SKM-1 (cell line): ENCODE results near the gene RAC3.
"Not testable (repeated sequence)": the region's sequence is repeated elsewhere in the genome, so short reads cannot be mapped to it uniquely, and the experiment has no call there.

Source experiments
- DNase-seq: peaks from one replicate; lab custom pipeline; 2025; ENCODE audit not compliant: unreplicated experiment; lab: John Stamatoyannopoulos, UW

The RAC3 gene

DNA sequence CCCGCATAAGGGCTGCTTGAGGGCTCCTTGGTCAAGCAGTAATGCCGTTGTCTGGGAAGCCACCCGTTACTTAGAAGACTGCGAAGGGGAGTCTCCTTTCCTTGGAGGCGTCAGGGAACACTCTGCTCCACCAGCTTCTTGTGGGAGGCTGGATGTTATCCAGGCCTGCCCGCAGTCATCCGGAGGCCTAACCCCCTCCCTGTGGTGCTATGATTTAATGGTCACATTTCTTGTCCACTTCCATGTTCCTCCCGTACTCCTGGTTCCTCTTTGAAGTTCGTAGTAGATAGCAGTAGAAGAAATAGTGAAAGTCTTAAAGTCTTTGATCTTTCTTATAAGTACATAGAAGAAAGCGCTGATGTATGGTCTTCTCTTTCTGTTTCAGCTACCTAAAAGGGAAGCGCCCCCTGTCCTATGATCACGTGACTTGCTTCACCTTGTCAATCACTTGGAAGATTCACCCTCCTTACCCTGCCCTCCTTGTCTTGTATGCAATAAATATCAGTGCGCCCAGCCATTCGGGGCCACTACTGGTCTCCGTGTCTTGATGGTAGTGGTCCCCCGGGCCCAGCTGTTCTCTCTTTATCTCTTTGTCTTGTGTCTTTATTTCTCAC is 7.4 kb downstream of the RAC3 start:
- DNase-seq: not testable (repeated sequence)

DNA sequence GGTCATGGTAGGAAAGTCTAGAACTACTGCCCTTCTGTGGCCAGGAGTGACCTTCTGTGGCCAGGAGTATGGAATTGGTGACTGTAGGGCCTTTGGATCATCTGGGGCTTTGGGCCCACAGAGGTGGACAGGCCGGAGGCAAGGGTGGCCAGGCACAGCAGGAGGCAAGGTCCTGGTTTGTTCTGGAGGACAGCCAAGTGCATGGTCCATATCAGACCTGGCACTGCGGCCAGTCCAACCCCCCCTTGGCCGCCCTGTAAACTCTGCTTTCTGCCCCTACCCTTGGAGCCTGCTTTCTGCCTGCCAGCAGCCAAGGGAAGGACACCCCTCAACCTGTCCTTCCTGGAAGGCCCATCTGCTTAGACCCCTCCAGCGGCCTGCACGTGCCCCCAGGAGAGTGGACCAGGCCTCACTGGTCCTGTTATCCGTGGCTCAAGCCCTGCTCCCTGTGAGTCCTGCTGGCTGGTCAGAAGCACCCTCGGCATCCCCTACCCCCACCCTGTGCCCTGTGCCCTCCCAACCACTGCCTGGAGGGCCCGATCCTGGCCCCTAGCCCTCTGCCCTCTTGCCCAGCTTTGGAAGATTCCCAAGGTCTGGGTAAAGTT is 8.3 kb downstream of the RAC3 start:
- no peak for DNase-seq

DNA sequence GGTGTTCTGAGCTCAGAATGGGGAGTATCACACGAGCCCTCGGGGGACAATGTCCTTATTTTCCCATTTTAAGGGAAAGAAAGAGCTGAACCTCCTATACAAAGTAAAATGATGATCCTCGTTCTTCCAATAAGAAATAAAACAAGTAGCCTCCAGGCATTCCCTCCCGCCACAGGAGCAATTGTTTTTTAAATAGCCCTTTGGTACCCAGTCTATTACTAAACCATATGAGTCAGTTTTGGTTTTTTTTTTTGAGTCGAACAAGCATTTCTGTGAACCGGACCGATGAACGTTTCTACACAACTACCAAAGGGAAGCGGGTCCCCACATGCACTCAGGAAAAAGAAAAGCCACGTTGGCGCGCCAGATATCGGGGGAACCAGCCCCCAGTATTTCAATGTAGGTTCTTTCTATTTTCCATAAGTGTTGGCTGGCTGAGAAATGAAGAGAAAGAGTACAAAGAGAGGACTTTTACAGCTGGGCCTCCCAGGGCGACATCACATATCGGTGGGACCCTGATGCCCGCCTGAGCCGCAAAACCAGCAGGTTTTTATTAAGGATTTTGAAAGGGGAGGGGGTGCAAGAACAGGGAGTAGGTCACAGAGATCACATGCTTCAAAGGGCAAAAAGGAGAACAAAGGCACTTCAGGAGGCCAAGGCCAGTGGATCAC is 9.8 kb downstream of the RAC3 start:
- no peak for DNase-seq

DNA sequence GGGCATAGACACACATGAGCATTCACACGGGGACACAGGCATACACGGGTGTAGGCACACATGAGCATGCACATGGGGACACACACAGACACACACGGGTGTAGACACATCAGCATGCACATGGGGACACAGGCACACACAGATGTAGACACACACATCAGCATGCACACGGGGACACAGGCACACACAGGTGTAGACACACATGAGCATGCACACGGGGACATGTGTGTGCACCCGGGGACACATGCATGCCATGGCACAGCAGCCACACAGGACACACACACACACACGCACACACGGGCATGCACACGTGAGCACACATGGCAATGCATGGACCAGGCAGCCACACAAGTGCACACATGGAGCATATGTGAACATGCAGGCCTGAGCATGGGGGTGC is 11.2 kb downstream of the RAC3 start:
- DNase-seq: no peak

DNA sequence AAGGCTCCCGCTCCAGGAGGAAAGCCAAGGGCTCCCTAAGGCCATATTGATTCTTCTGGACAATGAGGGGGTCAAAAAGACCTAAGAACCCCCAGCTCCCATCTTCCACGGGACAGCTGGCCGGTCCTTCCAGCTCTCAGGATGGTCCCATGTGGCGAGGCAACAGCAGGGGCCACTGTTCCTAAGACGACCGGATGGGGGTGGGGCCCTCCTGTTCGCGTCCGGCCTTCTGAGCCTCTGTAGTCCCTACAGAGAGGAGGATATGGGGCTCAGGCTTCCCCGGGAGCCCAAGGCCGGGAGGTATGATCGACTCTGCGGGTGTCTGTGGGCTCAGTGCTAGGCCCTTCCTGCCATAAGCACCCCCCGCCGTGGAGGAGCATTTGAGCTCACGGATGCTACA is 12.0 kb downstream of the RAC3 start:
- no peak for DNase-seq

DNA sequence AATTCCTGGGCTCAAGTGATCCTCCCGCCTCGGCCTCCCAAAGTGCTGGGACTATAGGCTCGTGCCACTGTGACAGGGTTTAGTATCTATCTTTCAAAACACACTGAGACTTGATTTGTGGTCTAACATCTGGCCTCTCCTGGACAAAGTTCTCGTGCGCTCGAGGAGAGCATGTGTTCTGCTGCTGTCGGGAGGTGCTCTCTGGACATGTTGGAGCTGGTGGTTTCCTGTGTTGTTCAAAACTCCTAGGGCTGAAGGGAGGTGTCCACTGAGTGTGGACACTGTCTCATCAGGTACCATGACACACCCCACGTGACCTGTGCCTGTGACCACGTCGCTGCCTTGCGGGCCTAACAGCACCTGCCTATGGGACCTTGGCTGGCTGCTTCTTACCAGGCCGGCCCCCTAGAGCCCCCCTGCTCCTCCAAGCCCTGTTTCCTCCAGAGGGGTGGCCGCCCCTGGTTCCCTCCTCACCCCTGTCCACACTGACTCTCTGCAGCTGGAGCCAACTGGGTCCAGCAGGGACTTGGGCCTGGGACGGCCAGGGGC is 14.5 kb downstream of the RAC3 start:
- no peak for DNase-seq

DNA sequence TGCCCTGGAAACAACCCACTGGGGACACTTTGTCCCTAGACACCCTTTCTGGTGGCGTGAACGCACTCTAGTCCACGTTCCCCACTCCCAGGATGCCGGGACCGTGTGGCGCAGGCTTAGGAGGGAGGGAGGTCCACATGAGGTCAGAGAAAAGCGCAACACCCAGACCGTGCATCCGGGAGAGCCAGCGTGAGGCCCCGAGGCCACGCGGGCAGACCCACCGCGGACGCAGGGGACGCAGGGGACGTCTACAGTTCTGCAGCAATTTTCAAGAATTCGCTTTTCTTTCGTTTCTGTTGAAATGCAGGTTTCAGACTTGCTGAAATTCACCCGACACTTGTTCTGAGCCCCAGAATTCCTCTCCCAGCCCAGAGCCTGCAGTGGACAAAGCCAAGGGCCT is 15.4 kb downstream of the RAC3 start:
- DNase-seq: no peak

DNA sequence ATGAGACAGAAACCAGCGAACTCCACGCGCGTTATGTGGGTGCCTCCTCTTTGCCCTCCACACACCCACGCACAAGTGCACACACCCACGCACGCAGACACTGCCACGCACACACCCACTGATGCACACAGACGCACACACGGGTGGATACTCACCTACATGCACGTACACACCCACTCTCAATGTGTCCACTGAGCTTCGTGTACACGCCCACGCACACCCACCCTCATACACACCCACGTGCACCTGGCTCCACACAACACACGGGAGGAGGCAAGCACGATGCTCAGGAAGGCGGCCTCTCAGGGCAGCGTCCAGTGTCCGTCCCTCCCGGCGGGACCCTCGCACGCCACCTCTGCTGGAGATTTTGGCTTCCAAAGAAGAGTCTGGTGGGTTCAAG is 15.9 kb downstream of the RAC3 start:
- no peak for DNase-seq

DNA sequence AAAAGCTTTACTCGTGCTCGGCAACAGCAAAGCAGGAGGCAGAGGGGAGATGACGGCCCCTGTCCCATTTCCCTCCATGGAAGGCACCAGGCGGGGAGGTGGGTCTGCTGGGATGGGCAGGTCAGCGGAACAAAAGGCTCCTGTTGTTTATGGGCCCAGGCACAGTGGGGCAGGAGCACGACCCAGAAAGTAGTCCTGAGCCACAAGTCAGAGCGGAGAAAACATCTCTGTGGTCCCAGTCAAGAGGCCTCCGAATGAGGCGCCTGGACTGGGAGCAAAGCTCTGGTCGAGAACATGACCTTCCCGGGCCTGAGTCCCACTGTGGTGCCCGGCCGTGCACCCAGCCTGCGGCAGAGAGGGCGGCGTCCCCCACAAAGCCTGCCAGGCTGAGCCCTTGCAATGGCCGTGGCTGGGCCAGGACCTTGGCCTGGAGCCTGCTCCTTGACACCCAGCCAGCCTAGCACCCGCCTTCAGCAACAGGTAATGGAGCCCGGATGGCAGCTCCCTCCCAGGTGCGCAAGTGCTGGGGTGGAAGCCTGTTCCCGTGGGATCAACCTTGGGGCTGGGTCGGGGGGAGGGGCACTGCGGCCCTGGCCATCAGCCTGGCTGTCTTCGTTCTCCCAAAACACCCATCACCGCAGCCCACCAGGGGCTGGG is 16.6 kb downstream of the RAC3 start:
- DNase-seq: no peak

DNA sequence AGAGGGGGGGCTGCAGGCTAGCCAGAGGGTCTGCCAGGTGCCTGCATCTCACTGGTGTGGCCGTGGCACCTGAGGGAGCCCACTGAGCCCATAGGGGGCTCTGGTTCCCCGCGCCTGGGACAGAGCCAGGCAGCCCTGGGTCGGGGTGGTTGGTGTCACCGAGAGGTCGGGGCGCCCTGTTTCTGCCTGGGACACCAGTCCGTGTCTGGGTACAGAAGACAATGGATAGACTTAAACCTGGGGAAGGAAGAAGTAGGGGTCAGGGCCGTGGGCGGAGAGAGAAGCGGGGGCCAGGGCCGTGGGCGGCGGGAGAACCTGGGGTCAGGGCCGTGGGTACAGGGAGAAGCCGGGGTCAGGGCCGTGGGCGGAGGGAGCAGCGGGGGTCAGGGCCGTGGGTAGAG is 17.1 kb downstream of the RAC3 start:
- no peak for DNase-seq

DNA sequence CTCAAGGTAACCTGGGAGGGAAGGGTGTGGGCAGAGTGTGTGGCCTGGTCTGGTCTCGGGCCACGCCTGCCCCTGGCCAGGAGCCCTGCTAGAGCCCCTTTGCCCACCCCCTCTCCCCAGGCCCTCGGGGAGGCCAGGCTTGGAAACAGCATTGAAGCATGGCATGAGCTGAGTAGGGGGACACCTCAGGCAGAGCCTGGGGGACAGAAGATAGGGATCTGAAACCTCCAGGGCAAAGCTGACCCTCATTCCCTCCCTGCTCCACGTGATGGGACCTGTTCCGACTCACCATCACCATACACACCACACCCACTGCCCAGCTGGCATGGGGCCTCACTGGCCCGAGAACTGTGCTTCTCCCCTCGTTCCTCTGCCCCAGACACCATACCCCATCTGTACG is 17.6 kb downstream of the RAC3 start:
- DNase-seq: no peak

DNA sequence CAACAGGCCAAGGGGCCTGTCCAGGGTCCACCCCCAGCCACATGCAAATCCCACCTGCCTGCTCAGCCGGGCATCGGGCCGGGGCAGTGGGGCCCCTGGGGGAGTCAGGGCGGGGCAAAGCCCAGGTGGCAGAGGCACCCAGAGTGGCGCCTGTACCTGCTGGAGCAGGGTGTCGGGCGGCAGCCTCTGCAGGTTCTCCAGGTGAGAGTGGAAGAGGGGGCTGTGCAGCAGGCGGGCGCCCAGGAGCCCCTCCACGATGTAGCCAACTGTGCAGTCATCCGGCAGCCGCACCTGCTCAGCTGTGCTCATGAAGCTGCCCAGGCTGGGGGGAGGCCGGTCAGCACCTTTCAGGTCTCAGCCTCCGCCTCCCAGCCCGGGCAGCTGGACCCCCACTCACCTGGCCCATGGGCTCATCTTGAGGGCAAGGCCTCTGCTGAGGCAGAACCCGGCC is 18.1 kb downstream of the RAC3 start:
- DNase-seq: no peak

DNA sequence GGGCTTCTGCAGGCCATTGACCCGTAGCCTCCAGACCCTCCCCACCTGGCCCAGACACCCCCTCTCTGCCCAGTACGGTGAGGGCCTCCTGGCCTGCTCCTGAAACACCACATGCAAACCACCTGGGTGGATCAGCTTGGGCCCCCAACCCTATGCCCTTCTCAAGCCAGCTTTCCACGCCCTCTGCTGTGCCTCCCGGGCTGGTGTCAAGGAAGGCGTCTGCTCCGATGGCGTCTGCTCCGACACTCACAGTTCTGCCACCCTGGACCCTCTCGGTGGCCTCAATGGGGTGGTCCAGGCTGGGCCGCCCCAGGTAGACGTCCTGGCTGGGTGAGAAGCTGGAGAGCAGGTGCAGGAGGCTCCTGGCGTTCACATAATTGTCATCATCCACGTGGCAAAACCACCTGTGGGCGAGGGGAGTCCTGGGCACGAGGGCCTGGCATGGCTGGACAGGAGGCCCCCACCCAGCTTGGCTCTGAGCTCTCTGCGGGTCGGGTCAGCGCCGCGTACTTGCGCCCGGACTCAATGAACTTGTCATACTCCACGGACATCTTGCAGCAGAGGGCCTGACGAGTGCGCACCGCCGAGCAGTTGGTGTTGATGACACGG is 18.8 kb downstream of the RAC3 start:
- DNase-seq: no peak

DNA sequence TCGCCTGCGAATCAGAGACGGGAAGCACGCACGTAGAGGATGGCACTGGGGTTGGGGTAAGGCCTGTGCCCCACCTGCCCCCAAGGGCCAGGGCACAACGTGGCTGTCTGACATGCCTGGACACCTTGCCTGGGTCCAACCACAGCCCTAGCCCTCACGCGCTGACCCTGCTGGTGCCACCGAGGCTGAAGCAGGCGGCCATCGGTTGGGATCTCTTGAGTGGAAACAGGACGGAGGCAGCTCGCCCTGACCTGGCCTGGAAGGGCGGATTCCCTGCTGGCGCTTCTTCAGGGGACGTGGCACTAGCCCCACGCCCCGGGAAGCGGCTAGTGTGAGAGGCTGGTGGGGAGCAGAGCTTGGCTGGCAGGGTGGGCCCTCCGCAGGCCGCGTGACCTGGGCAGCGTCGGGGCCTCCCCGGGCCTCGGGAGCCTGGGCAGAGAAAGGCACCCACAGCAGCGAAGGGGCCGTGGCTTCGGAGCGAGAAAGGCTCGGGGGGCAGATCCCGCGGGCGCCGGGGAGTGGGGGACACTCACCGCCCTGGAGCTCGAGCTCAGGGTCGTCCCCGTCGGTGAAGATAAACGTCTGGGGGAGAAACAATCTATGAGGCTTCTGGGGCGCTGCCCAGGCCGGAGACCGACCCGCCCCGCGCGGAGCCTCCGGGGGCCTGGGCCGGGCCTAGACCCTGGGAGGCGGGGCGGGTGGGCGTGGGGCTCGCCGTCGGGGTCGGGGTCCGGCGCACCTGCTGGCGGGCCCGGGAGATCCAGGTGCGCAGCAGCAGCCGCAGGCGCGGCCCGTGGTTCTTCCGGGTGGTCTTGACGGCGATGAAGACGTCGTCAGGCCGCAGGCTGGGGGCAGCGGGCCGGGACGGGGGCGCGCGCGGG is 19.5 kb downstream of the RAC3 start:
- no peak for DNase-seq

DNA sequence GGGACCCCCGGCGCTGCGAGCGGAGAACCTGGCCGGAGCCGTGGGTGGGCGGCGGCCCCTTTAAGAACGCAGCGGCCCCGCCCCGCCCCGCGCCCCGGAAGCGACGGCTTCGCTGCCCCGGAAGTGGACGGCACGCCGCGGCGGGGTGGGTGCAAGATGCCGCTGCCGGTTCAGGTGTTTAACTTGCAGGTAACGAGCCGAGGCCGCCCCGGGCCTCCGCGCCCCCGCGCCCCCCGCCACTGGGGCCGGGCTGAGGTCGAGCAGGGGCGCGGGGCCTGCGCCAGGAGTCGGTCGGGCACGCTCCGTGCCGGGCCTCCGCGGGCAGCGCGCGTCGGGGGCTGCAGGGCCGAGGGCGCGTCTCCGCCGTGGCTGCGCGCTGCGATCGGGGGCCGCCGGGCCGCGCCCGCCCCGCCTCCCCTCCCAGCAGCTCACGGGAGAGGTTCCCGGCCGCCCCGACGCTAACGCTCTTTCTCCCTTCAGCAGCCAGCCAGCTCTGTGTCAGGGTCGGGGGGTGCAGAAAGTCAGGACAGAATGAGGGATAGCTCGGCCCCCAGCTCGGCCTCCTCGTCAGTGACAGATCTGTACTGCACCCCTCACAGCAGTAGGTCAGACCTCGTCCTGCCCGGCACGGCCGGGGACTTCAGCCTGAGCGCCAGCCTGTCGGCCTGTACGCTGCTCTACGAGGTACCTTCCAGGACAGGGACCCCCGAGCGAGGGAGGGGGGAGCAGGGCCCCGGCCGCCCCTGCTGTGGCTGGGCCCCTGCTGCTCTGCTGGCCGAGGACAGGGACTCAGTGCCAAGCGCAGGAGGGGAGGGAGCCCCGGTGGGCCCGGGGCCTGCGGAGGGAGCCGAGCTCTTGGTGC is 20.5 kb downstream of the RAC3 start, which contains the start of the genes GPS1 and RFNG:
Gene GPS1, plus strand, starts transcription at position 123 of the 862 bp plus-strand sequence. Its CDS starts 34 bp downstream, at position 157.
Gene RFNG, minus strand, starts transcription at position 36 of the 862 bp plus-strand sequence. CDS start 45 bp downstream, outside the sequence.
- DNase-seq: peak; percentile 43

DNA sequence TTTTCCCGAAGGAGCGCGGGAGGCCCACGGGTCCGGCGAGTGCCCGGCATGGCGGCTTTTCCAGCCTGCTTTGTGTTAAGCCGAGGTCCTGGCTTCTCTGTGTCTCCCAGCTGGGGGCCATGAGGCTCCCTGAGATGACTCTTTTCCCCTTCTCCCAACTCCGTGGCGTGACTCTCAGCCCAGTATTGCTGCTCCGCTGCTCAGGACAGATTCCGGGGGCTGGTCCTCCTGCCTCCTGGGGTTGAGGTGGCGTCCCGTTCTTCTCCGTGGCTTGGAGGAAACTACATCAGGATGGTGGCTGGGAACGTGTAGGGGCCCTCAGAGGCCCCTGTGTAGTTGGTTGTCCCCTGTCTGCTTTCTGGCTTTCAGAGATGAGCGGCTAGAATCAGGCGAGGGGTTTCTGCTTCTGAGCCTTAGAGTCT is 21.2 kb downstream of the RAC3 start:
- DNase-seq: no peak

DNA sequence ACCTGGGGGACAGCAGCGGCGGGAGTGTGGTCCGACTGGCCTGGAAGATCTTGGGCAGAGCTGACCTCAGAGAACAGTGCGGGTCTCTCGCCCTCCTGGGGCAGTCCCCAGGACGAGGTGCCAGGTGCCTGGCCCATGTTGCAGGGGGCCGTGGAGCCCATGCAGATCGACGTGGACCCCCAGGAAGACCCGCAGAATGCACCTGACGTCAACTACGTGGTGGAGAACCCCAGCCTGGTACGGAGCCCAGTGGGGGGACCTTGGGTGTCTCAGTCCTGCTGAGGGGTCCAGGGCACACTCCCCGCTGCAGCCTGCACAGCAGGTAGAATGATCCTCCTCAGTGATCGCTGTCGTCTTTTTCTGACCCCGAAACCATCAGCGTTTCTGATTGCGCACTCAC is 21.7 kb downstream of the RAC3 start:
- DNase-seq: no peak

DNA sequence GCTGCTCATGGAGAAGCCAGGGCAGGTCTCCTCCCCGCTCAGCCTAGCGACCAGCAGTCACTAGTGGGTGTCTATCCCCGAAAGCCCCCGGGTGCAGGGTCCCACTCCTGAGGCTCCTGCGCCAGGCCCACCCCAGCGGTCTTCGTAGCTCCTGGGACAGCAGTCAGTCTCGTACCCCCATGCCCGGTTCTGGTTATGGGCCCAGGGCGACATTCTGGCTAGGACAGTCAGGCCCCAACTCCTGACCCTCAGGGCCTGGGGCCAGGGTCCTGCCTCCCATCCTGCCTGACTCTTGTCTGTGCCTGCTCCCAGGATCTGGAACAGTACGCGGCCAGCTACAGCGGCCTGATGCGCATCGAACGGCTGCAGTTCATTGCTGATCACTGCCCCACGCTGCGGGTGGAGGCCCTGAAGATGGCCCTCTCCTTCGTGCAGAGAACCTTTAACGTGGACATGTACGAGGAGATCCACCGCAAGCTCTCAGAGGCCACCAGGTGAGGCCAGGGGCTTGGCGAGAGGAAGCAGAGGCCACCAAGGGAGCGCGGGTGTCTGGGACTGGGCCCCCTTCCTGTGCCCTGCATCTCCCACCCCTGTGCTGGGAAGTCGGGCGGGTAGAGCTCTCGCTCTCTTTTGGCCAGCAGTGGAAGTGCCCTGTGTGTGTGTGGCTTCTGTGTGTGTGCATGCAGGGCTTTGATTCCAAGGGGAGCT is 22.2 kb downstream of the RAC3 start:
- DNase-seq: no peak
